ENCODE measurements around the gene NXPH4.
A peak's percentile ranks its signal among the peaks of the same experiment; 100 is the strongest.

NXPH4 gene

GRCh38 chr12:57182918-57183575 is 33.5 kb upstream of the NXPH4 start:
- DNase-seq, result peak in 43 of 56 donors; percentile 5 to 79 (median 37)

DNA sequence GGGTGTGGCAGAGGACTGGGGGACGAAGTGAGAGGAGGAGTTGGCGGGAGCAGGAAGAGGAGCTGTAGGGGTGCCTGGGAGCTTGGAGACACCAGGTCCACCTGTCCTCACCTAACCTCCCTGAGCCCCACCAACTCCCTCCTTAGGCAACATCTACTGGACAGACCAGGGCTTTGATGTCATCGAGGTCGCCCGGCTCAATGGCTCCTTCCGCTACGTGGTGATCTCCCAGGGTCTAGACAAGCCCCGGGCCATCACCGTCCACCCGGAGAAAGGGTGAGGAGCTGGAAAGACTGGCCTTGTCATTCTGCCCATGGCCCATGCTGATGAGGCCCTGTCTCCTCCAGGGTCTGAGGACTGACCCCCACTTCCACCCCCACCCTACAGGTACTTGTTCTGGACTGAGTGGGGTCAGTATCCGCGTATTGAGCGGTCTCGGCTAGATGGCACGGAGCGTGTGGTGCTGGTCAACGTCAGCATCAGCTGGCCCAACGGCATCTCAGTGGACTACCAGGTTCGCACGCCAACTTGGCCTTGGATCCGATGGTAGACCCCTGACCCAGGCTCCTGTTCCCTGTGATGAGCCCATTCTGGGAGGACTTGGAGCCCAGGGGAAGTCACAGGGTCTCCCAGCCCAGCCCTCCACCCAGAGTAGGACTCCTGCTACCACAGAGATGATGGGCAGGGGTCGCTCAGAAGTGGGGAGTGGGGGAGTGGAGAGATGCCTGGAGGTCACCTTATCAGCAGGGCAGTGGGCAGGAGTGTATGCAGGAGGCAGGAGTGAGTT is 32.5 kb upstream of the NXPH4 start:
- DNase-seq, result no peak

DNA sequence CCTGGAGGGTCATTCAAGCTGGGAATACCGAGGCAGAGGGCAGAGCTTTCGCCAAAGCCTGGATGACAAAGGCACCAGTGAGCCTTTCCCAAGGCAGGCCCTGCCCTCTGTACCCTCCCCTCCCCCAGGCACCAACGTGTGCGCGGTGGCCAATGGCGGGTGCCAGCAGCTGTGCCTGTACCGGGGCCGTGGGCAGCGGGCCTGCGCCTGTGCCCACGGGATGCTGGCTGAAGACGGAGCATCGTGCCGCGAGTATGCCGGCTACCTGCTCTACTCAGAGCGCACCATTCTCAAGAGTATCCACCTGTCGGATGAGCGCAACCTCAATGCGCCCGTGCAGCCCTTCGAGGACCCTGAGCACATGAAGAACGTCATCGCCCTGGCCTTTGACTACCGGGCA is 31.2 kb upstream of the NXPH4 start:
- DNase-seq, result no peak

- peak in 4 of 56 donors; percentile 11 to 20 (median 16) for DNase-seq
Observed at GRCh38 chr12:57185906-57186508, 30.6 kb upstream of the NXPH4 start.

GRCh38 chr12:57187222-57188089 is 29.1 kb upstream of the NXPH4 start:
- DNase-seq, result peak in 2 of 56 donors; percentile 11 to 16

GRCh38 chr12:57188090-57188425 is 28.5 kb upstream of the NXPH4 start:
- DNase-seq, result no peak

DNA sequence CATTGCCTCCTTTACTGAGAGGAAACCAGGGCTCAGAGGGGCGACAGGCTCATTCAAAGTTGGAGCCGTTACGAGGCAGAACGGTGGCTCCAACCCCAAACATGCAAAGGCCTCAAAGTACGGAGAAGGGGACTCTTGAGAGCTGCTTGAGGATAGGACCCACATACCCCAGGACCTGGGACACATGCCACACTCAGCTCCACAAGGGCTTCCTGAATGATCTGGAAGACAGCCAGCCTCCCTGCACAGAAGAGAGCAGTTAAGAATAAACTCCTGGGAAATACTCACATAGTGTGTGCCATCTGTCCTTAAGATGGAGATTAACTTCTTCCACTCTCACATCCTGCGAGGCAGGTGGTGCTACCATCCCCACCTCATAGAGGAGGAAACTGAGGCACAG is 26.6 kb upstream of the NXPH4 start:
- DNase-seq, result peak in 7 of 56 donors; percentile 11 to 36 (median 21)

- DNase-seq, result no peak
Observed at GRCh38 chr12:57190821-57191220, 25.8 kb upstream of the NXPH4 start.

DNA sequence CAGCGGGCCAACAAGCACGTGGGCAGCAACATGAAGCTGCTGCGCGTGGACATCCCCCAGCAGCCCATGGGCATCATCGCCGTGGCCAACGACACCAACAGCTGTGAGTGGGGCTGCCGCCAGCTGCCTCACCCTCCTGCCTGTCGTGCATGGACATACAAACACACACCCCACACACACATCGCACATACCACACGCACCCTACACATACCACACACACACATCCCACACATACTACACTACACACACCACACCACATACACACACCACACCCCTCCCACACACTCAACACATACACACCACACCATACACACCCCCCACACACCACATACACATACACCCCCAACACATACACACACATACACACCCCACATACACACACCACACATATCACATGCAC is 25.2 kb upstream of the NXPH4 start:
- DNase-seq, result no peak

DNA sequence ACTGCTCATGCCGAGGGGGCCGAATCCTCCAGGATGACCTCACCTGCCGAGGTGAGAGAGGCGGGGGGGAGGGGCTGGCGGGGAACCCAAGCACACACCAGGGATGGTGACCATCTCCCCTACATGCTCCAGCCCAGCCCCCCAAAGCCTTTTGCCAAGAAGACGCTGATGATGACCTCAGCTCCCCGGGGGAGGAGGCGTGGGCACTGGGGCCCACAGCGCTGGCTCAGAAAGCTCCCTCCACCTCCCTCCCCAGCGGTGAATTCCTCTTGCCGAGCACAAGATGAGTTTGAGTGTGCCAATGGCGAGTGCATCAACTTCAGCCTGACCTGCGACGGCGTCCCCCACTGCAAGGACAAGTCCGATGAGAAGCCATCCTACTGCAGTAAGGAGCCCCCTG is 23.7 kb upstream of the NXPH4 start:
- DNase-seq, result no peak

DNA sequence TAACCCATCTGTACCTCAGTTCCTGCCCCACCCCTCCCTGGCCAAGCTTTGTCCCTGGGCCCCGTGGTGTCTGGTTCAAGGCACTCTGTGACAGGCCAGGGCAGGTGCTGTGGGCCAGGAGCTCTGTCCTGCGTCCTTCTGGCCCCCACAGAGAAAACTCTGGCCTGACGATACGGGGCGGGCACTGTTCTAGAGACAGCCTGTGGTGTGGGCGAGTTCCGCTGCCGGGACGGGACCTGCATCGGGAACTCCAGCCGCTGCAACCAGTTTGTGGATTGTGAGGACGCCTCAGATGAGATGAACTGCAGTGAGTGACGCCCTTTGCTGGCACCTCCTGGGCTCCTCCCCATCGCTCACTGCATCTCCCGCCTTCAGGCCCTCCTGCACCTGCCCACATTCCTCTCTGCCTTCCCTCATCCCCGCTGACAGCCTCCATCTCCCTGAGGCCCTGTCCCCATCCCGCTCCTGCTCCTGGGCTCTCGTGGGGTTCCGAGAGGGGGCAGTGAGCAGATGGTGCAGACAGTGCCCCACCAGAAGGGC is 22.8 kb upstream of the NXPH4 start:
- peak in 2 of 56 donors; percentile 17 to 35 for DNase-seq

GRCh38 chr12:57194253-57194652 is 22.3 kb upstream of the NXPH4 start:
- DNase-seq, result no peak

GRCh38 chr12:57195186-57195585 is 21.4 kb upstream of the NXPH4 start:
- DNase-seq, result peak in 6 of 56 donors; percentile 8 to 45 (median 20)

GRCh38 chr12:57195611-57196371 is 20.8 kb upstream of the NXPH4 start:
- DNase-seq, result no peak

GRCh38 chr12:57196439-57196838 is 20.2 kb upstream of the NXPH4 start:
- no peak for DNase-seq

DNA sequence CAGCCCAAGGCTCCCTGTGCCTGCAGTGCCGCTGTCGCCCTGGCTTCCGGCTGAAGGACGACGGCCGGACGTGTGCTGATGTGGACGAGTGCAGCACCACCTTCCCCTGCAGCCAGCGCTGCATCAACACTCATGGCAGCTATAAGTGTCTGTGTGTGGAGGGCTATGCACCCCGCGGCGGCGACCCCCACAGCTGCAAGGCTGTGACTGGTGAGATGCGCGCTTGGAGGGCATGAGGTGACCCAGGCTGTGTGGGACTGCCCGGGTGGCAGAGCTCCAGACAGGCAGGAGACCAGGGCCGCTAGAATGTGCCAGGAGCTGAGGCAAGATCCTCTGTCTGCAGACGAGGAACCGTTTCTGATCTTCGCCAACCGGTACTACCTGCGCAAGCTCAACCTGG is 19.6 kb upstream of the NXPH4 start:
- DNase-seq, result no peak

DNA sequence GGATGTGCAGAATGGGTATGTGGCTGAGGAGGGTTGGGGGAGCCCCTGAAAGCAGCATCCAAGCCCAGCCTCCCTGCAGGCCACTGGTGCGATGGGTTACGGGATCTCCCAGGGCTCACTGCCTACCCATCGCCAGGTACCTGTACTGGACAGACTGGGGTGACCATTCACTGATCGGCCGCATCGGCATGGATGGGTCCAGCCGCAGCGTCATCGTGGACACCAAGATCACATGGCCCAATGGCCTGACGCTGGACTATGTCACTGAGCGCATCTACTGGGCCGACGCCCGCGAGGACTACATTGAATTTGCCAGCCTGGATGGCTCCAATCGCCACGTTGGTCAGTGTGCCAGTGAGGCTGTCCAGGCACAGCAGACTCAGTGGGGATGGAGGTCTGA is 18.3 kb upstream of the NXPH4 start:
- no peak for DNase-seq

GRCh38 chr12:57199191-57199590 is 17.4 kb upstream of the NXPH4 start:
- no peak for DNase-seq

DNA sequence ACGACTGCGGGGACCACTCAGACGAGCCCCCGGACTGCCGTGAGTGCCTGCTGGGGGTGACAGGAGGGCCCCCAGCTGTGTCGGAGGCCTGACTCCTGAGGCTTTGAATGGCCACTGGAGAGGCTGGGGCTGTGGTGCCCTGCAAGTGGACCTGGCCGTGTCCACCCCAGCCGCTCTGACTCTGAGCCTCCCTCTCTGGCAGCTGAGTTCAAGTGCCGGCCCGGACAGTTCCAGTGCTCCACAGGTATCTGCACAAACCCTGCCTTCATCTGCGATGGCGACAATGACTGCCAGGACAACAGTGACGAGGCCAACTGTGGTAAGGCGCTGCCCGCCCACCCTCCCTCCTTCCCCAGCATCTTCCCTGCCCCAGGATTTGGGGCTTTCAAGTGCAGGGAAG is 16.1 kb upstream of the NXPH4 start:
- DNase-seq, result no peak

- DNase-seq, result no peak
Observed at GRCh38 chr12:57201219-57201618, 15.4 kb upstream of the NXPH4 start.

DNA sequence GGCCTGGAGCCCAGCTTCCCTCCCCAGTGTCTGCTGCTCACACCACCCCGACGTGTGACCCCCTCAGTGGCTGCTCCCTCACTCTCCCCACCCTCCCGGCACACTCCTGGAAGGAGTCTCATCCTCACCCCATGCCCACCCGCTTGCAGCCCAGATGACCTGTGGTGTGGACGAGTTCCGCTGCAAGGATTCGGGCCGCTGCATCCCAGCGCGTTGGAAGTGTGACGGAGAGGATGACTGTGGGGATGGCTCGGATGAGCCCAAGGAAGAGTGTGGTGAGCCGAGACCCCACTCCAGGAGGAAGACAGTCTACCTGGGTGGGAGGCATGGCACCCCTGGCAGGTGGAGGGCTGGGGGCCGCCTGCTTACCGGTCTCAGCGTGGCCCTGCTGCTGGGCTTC is 15.0 kb upstream of the NXPH4 start:
- no peak for DNase-seq
